IPS DF 19.7 (cell line): Measurements from ENCODE around the gene SPATA31D1.

Source experiments
- DNase-seq: peaks from one replicate; pipeline ENCODE4 v3.0.0-alpha.2; 2013; ENCODE audit warnings: low read depth, low spot score

Gene SPATA31D1

GRCh38 chr9:82021198-82021597 is 32.6 kb downstream of the SPATA31D1 start:
- DNase-seq, result no peak

- no peak for DNase-seq
These were observed 33.5 kb downstream of the SPATA31D1 start for GRCh38 chr9:82022121-82022520.

GRCh38 chr9:82024908-82025307 is 36.3 kb downstream of the SPATA31D1 start:
- DNase-seq, result no peak

- DNase-seq, result no peak
These were observed 43.1 kb downstream of the SPATA31D1 start for GRCh38 chr9:82031538-82032280.

GRCh38 chr9:82034956-82035731 is 46.6 kb downstream of the SPATA31D1 start:
- no peak for DNase-seq

GRCh38 chr9:82036086-82036485 is 47.5 kb downstream of the SPATA31D1 start:
- no peak for DNase-seq

GRCh38 chr9:82037126-82037525 is 48.6 kb downstream of the SPATA31D1 start:
- DNase-seq, result no peak

GRCh38 chr9:82038897-82039296 is 50.3 kb downstream of the SPATA31D1 start:
- no peak for DNase-seq
